Limb (tissue), 2 donors: ENCODE data around the gene RNLS.
A peak's percentile ranks its signal among the peaks of the same experiment; 100 is the strongest.

ENCODE experiments used
- DNase-seq, 2 donors: peaks; one replicate each; pipeline ENCODE4 v3.0.0-alpha.2; 2016; ENCODE audit errors: extremely low spot score in 2 of 2

The RNLS gene

GRCh38 chr10:88582806-88583583, at the start of gene RNLS:
RNLS (minus strand) TSS chr10:88583318.
- peak; percentile 60 to 84 for DNase-seq

DNA sequence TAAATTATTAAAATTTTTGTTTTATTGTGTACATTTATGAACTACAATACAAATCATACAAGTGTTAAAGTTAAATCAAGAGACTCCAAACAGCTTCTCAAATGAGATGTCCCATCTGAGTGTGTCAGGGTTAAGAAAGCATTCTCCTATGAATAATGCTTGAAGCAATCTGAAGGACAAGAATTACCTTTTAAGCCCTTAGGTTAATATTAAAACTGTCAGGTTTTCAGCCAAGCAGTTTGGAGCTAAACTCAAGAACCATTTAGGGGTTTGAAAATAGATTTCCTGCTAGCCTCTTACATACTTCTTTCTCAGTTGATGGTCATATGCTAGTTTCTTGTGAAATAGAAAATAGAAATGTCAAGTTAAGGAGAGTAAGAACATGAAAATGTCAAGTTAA, 41.7 kb upstream of the RNLS start:
- no peak for DNase-seq

DNA sequence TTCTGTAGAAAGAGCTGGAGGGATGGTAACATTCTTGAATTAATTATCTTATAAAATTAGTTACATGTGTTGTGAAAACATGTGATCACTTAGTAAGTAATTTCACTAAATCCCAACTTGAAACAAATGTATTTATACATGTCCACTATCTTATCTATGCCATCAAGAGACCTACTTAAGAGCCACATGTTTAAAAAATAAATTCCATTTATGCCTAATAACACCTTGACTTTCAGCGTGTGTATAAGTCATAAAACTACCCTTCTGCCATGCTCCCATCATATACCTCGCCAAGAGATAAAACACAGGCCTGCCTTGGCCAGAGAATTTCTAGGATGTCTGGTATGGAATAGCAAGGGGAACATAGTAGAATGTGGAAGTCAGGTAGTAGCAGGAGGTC, 40.7 kb upstream of the RNLS start:
- DNase-seq, result no peak

GRCh38 chr10:88620441-88620840, 37.3 kb upstream of the RNLS start:
- DNase-seq, result no peak

DNA sequence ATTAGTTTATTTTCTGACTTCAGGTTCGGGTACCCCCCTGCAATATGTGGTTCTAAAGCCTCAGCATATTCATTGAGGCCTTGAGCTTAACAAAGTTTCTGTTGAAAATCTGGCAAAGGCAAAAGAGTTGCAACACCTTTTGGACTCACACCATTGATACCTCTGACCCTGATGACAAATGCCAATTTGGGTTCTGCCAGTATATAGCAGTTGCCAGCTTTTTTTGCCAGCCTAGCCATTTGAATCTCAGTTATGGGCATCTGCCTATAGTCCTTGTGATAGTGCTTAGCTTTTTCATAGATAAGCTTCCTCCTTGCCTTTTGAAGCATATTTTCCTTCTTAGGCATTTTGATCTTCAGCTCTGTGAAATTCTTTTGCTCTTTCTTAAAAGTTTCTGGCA, 35.4 kb upstream of the RNLS start:
- no peak for DNase-seq

- no peak for DNase-seq
Measured at GRCh38 chr10:88617772-88618300, 34.7 kb upstream of the RNLS start.

DNA sequence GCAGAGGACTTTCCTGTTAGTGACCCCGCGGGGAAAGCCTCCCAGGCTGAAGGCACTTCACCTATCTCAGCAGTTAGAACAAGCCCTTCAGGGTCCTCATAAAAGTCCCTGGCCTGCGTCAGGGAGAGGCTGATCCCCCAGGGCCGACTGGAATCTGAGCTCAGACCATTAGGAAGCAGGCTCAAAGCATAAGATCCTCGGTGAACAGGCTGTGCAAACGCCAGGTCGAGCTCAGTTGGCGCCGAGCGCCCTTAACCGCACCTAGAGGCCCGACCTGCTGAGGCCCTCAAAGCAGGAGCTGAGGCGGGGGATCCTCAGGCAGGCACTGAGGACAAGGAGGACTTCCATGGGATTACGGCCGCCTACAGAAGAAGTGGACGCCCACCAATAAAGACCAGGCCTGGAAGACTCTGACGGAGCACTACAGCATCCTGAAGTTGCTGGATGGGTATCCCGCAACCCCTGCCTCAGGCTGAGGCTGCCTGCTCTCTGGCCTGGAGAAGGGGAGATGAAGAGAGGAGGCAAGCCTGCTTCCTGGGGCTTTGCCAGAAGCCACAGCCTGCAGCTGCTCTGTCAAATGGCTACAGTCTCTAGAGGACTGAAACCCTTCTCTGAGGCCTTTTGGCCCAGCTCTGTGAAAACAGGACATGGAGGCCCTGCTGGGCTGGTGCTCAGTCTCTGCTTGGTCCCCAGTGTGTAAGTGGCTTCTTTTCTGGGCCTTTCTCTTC, 33.3 kb upstream of the RNLS start:
- peak in 1 of 2 donors; percentile 23 for DNase-seq

DNA sequence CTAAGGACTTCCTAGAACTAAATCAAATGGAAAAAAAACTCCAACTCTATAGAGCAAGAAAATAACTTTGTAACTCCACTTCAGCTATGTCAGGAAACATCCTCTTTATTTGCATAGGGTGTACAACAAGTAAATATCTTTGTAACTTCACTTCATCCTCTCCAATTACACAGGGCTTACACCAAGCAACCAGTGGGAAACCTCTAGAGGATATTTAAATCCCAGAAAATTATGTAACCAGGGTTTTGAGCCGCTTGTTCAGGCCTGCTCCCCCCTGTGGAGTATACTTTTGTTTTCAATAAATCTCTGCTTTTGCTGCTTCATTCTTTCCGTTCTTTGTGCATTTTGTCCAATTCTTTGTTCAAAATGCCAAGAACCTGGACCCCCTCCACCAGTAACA, 25.7 kb upstream of the RNLS start:
- DNase-seq, result no peak

DNA sequence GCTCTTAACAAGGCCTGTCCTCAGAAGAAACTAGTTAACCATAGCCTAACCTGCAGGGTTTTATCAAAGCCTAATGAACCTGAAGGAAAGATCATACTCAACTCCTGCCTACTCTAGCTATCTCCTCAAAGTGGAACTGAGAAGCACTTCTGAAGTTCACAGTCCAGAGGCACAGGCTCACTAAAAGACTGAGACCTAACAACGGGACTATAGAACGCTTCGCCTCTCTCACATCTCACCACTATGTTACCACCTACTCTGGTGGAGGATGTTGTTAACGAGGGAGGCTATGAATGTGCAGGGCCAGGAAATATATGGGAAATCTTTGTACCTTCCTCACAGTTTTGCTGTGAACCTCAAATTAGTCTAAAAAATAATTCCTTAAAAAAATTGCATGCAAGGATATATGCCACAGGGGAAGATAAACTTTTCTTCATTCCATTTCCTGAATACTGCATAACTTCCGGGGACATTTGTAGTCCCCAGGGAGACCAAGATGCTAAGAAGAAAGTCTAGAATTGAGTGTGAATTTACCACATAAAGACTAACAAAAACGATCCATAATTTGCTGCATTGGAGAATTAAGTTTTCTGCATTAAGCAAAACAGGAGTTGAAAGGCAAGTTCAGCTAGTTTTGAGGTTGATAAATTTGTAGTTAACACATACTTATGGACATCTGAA, 25.1 kb upstream of the RNLS start:
- DNase-seq, result no peak

- DNase-seq, result no peak
Measured at GRCh38 chr10:88598055-88598454, 14.9 kb upstream of the RNLS start.

DNA sequence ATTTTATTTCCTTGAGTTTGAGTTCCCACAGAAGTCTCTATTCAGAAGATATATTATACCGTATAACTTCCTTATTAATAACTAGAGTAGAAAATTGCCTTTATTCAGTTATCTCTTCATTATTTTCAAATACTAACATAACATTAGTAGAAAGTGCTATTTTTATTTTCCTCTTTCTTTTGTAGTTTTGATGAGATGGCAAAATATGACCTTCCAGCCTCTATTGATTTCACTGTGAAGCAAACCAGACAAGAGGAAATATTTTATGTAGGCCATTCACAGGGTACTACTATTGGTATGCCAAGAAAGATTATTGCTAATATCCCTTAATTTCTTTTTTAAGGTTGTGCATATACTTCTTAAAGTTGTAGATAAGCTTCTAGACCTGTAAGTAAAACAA, 11.4 kb upstream of the RNLS start:
- DNase-seq, result no peak

GRCh38 chr10:88592906-88593305, 9.8 kb upstream of the RNLS start:
- no peak for DNase-seq

DNA sequence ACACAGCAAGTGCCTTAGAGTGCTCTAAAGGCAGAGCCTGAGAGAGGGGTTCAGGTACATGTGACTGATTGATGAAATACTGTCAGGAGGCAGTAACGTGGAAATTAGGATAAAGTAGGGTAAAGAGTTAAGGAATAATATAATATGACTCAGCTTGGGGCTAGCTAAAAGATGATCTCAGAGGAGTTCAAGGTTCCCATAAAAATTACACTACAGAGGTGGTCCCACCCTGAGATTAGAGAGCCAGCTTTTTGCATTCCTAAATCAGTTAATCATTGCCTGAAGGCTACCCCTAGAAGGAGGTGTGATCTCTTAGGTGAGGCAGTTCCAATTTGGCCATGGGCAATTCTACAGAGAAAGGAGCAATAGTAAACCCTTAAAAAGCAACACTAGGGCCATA, 9.3 kb upstream of the RNLS start:
- no peak for DNase-seq

- DNase-seq, result no peak
Measured at GRCh38 chr10:88586462-88586861, 3.3 kb upstream of the RNLS start, which contains the start of gene LIPJ. LIPJ (plus strand) TSS chr10:88586762; CDS start chr10:88590688, 3,926 bp downstream.

DNA sequence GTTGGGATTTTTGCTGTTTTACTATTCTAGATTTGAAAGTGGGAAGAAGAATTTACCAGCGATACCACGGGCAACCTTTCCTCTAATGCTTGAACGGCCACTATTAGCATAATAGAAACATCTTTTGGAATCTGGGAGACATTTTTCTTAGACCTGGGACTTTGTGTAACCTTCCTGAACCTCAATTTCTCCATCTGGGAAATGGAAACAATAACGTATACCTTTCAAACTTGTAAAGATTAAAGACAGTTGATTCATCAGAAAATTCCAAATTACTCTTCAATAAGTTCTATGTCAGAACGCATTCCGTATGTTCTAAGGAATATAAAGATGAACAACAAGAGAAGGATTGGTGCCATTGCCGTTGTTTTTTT, 453 bp upstream of the RNLS start:
- no peak for DNase-seq

- DNase-seq, result no peak
Measured at GRCh38 chr10:88582411-88582805, 710 bp downstream of the RNLS start.

GRCh38 chr10:88565072-88565471, 18.0 kb downstream of the RNLS start:
- DNase-seq, result peak in 1 of 2 donors; percentile 51

GRCh38 chr10:88562152-88562551, 21.0 kb downstream of the RNLS start:
- DNase-seq, result no peak

- no peak for DNase-seq
Measured at GRCh38 chr10:88557658-88558057, 25.5 kb downstream of the RNLS start.

GRCh38 chr10:88557256-88557655, 25.9 kb downstream of the RNLS start:
- no peak for DNase-seq

GRCh38 chr10:88555190-88555908, 27.8 kb downstream of the RNLS start:
- DNase-seq, result no peak
